ENCODE measurements around the gene ATP7B.

GRCh38 chr13:51946163-51946669 is 65.0 kb downstream of the ATP7B start:
- TF ChIP-seq CTCF (IDR thresholded peaks at IDR 0.05) (no peak), POLR2A (IDR thresholded peaks at IDR 0.05) (no peak), POLR2AphosphoS5 (IDR thresholded peaks at IDR 0.05) (no peak)

All from transverse colon (tissue), 4 donors.